ENCODE data around the gene EWSR1.

- no peak for TF ChIP-seq CTCF (IDR thresholded peaks at IDR 0.05; ENCODE audit: low read depth, low read length, poor library complexity, severe bottlenecking)
- no peak for TF ChIP-seq EZH2phosphoT487 (IDR thresholded peaks at IDR 0.05; ENCODE audit: borderline replicate concordance, low read length)
These were observed 2.1 kb upstream of the EWSR1 start for GRCh38 chr22:29265929-29266328.
